ENCODE results near the gene ZNF668.

The ZNF668 gene

GRCh38 chr16:31088459-31089183 is 14.6 kb upstream of the ZNF668 start, which contains the start of gene PRSS53:
PRSS53 (minus strand) TSS chr16:31088943; CDS start chr16:31088809, 134 bp downstream.
- DNase-seq (ENCODE audit: low read depth), result no peak
- H3K4me3 ChIP-seq (replicated peaks; ENCODE audit: low read depth, low read length), result no peak within 1 kb of the TSS

GRCh38 chr16:31087971-31088370 is 13.9 kb upstream of the ZNF668 start:
- no peak for TF ChIP-seq CTCF (IDR thresholded peaks at IDR 0.05; ENCODE audit: low read length, missing control alignments)
- no peak for DNase-seq (ENCODE audit: low read depth)

More at GRCh38 chr16:31088459-31089183, 14.6 kb upstream of the ZNF668 start, which contains the start of gene PRSS53:
- no peak for TF ChIP-seq CTCF (IDR thresholded peaks at IDR 0.05; ENCODE audit: low read length, missing control alignments)

GRCh38 chr16:31087481-31087880 is 13.4 kb upstream of the ZNF668 start:
- no peak overlapping the region for H3K4me3 ChIP-seq (replicated peaks; ENCODE audit: low read depth, low read length)
- TF ChIP-seq CTCF (IDR thresholded peaks at IDR 0.05; ENCODE audit: low read length, missing control alignments), result no peak
- no peak for DNase-seq (ENCODE audit: low read depth)

More at GRCh38 chr16:31087971-31088370, 13.9 kb upstream of the ZNF668 start:
- H3K4me3 ChIP-seq (replicated peaks; ENCODE audit: low read depth, low read length), result no peak overlapping the region

GRCh38 chr16:31086629-31086906 is 12.5 kb upstream of the ZNF668 start:
- no peak overlapping the region for H3K4me3 ChIP-seq (replicated peaks; ENCODE audit: low read depth, low read length)
- no peak for DNase-seq (ENCODE audit: low read depth)
- no peak for TF ChIP-seq CTCF (IDR thresholded peaks at IDR 0.05; ENCODE audit: low read length, missing control alignments)

GRCh38 chr16:31085873-31086628 is 12.0 kb upstream of the ZNF668 start:
- no peak for TF ChIP-seq CTCF (IDR thresholded peaks at IDR 0.05; ENCODE audit: low read length, missing control alignments)
- no peak overlapping the region for H3K4me3 ChIP-seq (replicated peaks; ENCODE audit: low read depth, low read length)
- DNase-seq (ENCODE audit: low read depth), result no peak

- no peak for TF ChIP-seq CTCF (IDR thresholded peaks at IDR 0.05; ENCODE audit: low read length, missing control alignments)
- DNase-seq (ENCODE audit: low read depth), result no peak
- H3K4me3 ChIP-seq (replicated peaks; ENCODE audit: low read depth, low read length), result no peak overlapping the region
Measured at GRCh38 chr16:31085411-31085810, 11.4 kb upstream of the ZNF668 start.
